Measurements from ENCODE around the gene SESN1.
"Not testable (repeated sequence)": the region's sequence is repeated elsewhere in the genome, so short reads cannot be mapped to it uniquely, and the experiment has no call there.

SESN1 gene

GRCh38 chr6:109095036-109095834, 589 bp upstream of the SESN1 start, which contains the start of gene CEP57L1:
TSS of gene CEP57L1 (plus strand) at chr6:109095507. CDS start at chr6:109145222, 49,715 bp downstream.
- peak; percentile 91 to 95 (median 92) for DNase-seq (ENCODE audit: low read depth in 2 of 3, low spot score in 1 of 3)

GRCh38 chr6:109093732-109094415, 772 bp downstream of the SESN1 start:
- DNase-seq (ENCODE audit: low read depth in 2 of 3, low spot score in 1 of 3), result no peak

GRCh38 chr6:109092074-109092473, 2.6 kb downstream of the SESN1 start:
- no peak for DNase-seq (ENCODE audit: low read depth in 2 of 3, low spot score in 1 of 3)

- no peak for DNase-seq (ENCODE audit: low read depth in 2 of 3, low spot score in 1 of 3)
Observed at GRCh38 chr6:109091314-109092024, 3.2 kb downstream of the SESN1 start.

GRCh38 chr6:109088995-109089394, 5.7 kb downstream of the SESN1 start:
- DNase-seq (ENCODE audit: low read depth in 2 of 3, low spot score in 1 of 3), result no peak

GRCh38 chr6:109087661-109088264, 6.9 kb downstream of the SESN1 start:
- DNase-seq (ENCODE audit: low read depth in 2 of 3, low spot score in 1 of 3), result no peak

GRCh38 chr6:109084146-109084545, 10.5 kb downstream of the SESN1 start:
- not testable (repeated sequence) for DNase-seq (ENCODE audit: low read depth in 2 of 3, low spot score in 1 of 3)

GRCh38 chr6:109083657-109084056, 11.0 kb downstream of the SESN1 start:
- DNase-seq (ENCODE audit: low read depth in 2 of 3, low spot score in 1 of 3), result no peak

GRCh38 chr6:109082188-109082577, 12.5 kb downstream of the SESN1 start:
- no peak for DNase-seq (ENCODE audit: low read depth in 2 of 3, low spot score in 1 of 3)

GRCh38 chr6:109081516-109082187, 13.0 kb downstream of the SESN1 start:
- DNase-seq (ENCODE audit: low read depth in 2 of 3, low spot score in 1 of 3), result no peak

- no peak for DNase-seq (ENCODE audit: low read depth in 2 of 3, low spot score in 1 of 3)
Observed at GRCh38 chr6:109081026-109081425, 13.6 kb downstream of the SESN1 start.

- no peak for DNase-seq (ENCODE audit: low read depth in 2 of 3, low spot score in 1 of 3)
Observed at GRCh38 chr6:109079981-109080380, 14.7 kb downstream of the SESN1 start.

GRCh38 chr6:109076377-109076776, 18.3 kb downstream of the SESN1 start:
- DNase-seq (ENCODE audit: low read depth in 2 of 3, low spot score in 1 of 3), result no peak

- no peak for DNase-seq (ENCODE audit: low read depth in 2 of 3, low spot score in 1 of 3)
Observed at GRCh38 chr6:109075934-109076333, 18.7 kb downstream of the SESN1 start.

GRCh38 chr6:109074133-109074415, 20.6 kb downstream of the SESN1 start:
- no peak for DNase-seq (ENCODE audit: low read depth in 2 of 3, low spot score in 1 of 3)

GRCh38 chr6:109073344-109074132, 21.1 kb downstream of the SESN1 start:
- DNase-seq (ENCODE audit: low read depth in 2 of 3, low spot score in 1 of 3), result peak in 2 of 3 donors; percentile 5 to 73

- DNase-seq (ENCODE audit: low read depth in 2 of 3, low spot score in 1 of 3), result no peak
Observed at GRCh38 chr6:109071125-109071917, 23.3 kb downstream of the SESN1 start.

- DNase-seq (ENCODE audit: low read depth in 2 of 3, low spot score in 1 of 3), result no peak
Observed at GRCh38 chr6:109069746-109070145, 24.9 kb downstream of the SESN1 start.

GRCh38 chr6:109062767-109063352, 31.8 kb downstream of the SESN1 start:
- DNase-seq (ENCODE audit: low read depth in 2 of 3, low spot score in 1 of 3), result no peak

All from stimulated activated CD4-positive, alpha-beta T cell treated with anti-CD3 and anti-CD28 coated beads, Interleukin-12 subunit alpha, Interleukin-12 subunit beta, amount 100 ng/mL, for 48 hours (primary cell).